ENCODE measurements around the gene STX17. TPM values are rescaled to one million over a fixed set of nuclear protein-coding genes. Genes with fewer than 3 reads are reported as not detected.

Gene STX17
- polyA plus RNA-seq, 1 experiment: 16.7 TPM

GRCh38 chr9:99948482-99948881, 42.0 kb downstream of the STX17 start:
- no peak overlapping the region for H3K27ac ChIP-seq (ENCODE audit: low read depth, low read length)
- no peak for DNase-seq (ENCODE audit: low read depth, low spot score)
- no peaks in the 10 kb centered on the region for H3K9me3 ChIP-seq (ENCODE audit: control insufficient read depth, insufficient read depth, low read length)
- no peak for TF ChIP-seq CTCF (IDR thresholded peaks at IDR 0.05; ENCODE audit: low read depth, low read length)
- ChIA-PET POLR2A (no interaction called here), CTCF (interaction anchor here (0.7 to 2.3 kb wide), 5 partner anchors 14 to 274 kb away, joined by 3 to 11 read pairs (median 5); no protein-coding TSS in a partner anchor)
- no peaks in the 10 kb centered on the region for H3K27me3 ChIP-seq (ENCODE audit: control insufficient read depth, insufficient read depth, low read length)
- H3K4me3 ChIP-seq (ENCODE audit: low read depth, low read length): no peak overlapping the region

DNA sequence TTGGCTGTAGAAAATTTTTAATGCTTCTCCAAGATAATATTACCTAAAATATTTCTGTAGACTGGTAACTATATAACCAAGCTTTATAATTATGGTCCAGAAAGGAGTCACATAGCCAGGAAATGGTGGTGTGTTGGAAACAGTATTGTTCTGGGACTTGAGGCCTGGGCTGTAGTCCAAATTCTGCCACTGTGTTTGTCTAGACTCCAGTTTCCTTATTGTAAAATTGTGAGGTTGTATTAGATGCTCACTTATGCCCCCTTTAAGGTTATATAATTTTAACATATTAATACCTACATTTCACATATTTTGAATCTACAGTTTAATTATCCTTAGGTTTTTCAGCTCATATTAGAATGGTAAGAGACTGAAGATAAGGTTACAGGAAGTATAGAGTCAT, 42.4 kb downstream of the STX17 start:
- TF ChIP-seq CTCF (IDR thresholded peaks at IDR 0.05; ENCODE audit: low read depth, low read length): no peak
- CTCF ChIA-PET: interaction anchor here (1.6 to 1.9 kb wide), 3 partner anchors 14 to 273 kb away, joined by 3 to 11 read pairs (median 5); no protein-coding TSS in a partner anchor
- POLR2A ChIA-PET: no interaction called here
- DNase-seq (ENCODE audit: low read depth, low spot score): no peak
- Histone ChIP-seq H3K27me3 (ENCODE audit: control insufficient read depth, insufficient read depth, low read length) (no peaks in the 10 kb centered on the region), H3K9me3 (ENCODE audit: control insufficient read depth, insufficient read depth, low read length) (no peaks in the 10 kb centered on the region), H3K27ac (ENCODE audit: low read depth, low read length) (no peak overlapping the region), H3K4me3 (ENCODE audit: low read depth, low read length) (no peak overlapping the region)

- TF ChIP-seq CTCF (IDR thresholded peaks at IDR 0.05; ENCODE audit: low read depth, low read length): no peak
- POLR2A ChIA-PET: no interaction called here
- no peak for DNase-seq (ENCODE audit: low read depth, low spot score)
- CTCF ChIA-PET: interaction anchor here (1.3 kb wide), 1 partner anchor 264 kb away, joined by 3 read pairs; no protein-coding TSS in a partner anchor
- no peak overlapping the region for H3K4me3 ChIP-seq (ENCODE audit: low read depth, low read length)
- H3K9me3 ChIP-seq (ENCODE audit: control insufficient read depth, insufficient read depth, low read length): no peaks in the 10 kb centered on the region
- no peaks in the 10 kb centered on the region for H3K27me3 ChIP-seq (ENCODE audit: control insufficient read depth, insufficient read depth, low read length)
- H3K27ac ChIP-seq (ENCODE audit: low read depth, low read length): no peak overlapping the region
Measured at GRCh38 chr9:99953861-99954507, 47.5 kb downstream of the STX17 start.

DNA sequence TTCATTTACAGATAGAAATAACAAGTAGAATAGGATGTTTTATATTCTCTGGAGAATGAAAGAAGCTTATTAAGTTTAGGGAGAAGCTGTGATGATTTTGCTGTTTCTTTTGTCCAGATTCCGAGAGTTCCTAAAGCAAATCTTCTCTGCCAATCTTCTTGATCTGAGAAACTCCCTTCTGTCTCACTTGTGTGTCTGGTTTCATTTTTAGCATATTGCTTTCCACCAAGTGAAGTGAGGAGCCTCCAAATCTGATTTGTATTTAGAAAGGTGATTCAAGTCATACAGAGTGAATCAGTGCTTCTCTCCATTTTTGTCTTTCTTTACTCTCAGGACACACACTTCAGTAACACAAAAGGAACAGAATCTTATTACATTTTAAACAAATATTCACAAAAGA, 48.4 kb downstream of the STX17 start:
- CTCF ChIA-PET: no interaction called here
- no peak overlapping the region for H3K27ac ChIP-seq (ENCODE audit: low read depth, low read length)
- no peaks in the 10 kb centered on the region for H3K9me3 ChIP-seq (ENCODE audit: control insufficient read depth, insufficient read depth, low read length)
- DNase-seq (ENCODE audit: low read depth, low spot score): no peak
- POLR2A ChIA-PET: no interaction called here
- no peak overlapping the region for H3K4me3 ChIP-seq (ENCODE audit: low read depth, low read length)
- no peaks in the 10 kb centered on the region for H3K27me3 ChIP-seq (ENCODE audit: control insufficient read depth, insufficient read depth, low read length)
- TF ChIP-seq CTCF (IDR thresholded peaks at IDR 0.05; ENCODE audit: low read depth, low read length): no peak

GRCh38 chr9:99955606-99956005, 49.2 kb downstream of the STX17 start:
- no peak for TF ChIP-seq CTCF (IDR thresholded peaks at IDR 0.05; ENCODE audit: low read depth, low read length)
- ChIA-PET POLR2A (no interaction called here), CTCF (no interaction called here)
- DNase-seq (ENCODE audit: low read depth, low spot score): no peak
- Histone ChIP-seq H3K27me3 (ENCODE audit: control insufficient read depth, insufficient read depth, low read length) (no peaks in the 10 kb centered on the region), H3K9me3 (ENCODE audit: control insufficient read depth, insufficient read depth, low read length) (no peaks in the 10 kb centered on the region), H3K27ac (ENCODE audit: low read depth, low read length) (no peak overlapping the region), H3K4me3 (ENCODE audit: low read depth, low read length) (no peak overlapping the region)
